NCI-H524 treated with DMSO at 0.1 percent for 48 hours (cell line): ENCODE data around the gene CEBPG.

ENCODE experiments used
- DNase-seq: peaks from one replicate; lab custom pipeline; 2025; lab: John Stamatoyannopoulos, UW

The CEBPG gene

DNA sequence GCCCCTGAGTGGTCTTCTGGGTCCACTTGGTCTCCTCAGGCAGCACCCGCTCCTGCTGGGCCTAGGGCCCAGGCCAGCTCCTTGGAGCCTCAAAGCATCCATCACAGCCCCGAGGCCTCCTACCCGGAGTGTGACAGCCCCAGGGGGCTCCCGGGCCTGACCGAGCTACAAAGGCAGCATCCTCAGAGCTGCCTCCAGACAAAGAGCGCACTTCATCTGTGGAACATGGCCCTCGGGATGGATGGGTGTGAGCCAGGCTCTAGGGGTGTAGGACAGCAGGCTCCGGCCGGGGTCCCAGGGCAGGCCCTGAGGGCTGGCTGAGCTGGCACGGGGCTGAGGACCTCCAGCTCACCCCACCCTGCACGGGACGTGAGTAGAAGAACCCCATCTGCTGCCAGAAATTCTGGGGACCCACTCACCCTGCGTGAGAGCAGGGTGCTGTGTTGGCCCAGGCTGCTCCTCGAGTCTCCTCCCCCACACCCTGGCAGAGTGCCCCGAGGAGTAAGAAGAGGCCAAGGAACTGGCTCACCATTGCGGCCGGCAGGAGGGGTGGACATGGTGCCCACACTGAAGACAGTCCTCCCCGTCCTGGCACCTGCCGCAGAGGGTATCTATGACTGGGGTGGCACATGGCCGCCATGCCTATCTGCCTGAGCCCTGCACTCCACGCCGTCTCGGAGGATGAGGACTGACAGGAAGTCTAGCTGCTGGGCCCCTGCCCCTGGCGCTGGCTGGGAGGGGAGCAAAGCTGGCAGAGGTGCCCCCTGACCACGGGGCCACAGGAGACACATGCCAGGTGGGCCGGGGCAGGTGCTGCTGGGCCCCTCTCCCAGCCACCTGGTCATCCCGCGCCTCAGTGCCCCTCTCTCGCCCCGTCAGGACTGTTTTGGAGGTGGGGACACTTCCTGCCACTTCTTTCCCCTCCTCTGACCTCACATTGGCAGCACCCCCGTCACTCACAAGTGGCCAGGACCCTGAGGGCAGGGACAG, 22.3 kb downstream of the CEBPG start:
- no peak for DNase-seq

DNA sequence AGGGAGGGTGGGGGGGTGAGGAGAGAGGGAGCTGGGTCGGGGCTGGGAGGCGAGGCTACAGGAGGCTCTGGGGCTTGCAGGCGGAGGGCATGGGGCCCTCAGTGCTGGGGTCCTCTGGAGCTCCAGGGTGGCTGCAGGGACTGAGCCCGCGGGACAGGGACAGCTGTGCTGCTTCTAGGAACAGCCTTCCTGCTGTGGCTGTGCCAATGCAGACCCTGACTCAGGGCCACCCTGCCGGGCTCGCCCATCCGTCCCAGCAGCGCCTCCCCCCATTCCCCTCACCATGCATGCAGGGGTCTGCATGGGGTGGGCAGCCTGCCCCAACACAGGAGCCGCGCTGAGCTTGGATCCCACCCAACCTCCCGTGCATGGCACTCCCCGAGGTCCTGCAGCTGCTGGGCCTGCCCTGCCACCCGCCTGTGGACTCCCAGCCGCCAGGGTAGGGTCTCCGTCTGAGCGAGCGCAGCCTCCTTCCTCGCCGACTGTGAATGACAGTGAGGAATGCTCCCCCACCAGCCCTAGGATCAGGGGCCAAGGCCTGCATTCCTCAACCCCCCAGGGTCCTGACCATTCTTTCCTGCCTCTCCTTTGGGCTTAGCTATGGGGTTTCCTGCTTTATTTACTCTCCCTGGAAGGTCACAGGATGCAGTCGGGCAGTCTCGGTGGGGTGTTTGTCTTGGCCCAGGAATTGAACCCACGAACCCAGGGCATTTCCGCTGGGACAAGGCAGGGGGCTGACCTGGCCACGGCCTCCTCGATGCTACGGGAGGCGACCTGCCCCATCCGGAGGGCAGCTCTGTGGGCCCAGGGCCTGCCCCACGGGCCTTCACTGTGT, 23.4 kb downstream of the CEBPG start:
- DNase-seq, result no peak

DNA sequence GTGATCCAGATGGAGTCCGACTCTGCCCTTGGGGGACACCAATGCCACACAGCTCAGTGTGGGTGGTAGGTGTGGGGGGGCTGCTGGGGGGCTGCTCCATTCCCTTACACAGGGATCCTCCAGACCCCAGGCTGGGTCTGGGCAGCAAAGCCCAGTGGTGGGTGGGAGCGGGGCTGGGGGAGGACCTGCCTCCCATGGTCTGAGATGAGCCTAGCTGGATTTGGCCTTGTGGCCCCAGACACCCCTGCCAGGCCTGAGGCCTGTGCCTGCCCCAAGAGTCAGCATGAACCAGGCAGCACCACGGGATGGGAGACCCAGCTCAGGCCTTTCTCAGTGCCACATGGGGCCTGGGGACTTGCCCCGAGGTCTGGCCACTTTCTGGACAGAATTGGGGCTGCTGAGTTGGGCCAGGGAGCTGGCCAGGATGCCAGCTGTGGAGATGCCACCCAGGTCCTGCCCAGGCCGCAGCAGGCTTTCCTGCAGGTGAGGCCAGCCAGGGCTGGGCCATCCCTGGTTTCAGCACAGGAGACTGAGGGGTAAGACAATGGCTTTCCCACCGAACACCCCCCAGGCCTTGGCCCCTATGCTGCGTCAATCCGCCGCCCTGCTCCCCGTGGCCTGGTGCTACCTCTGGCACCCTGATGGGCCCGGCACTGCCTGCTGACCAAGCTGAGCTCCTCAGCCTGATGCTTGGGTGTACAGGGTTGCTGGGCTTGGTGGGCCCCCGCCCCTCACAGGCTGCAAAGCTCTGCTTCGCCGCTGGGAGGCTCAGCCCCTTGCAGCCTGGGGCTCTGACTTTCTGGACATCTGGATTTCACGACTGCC, 24.2 kb downstream of the CEBPG start:
- no peak for DNase-seq

DNA sequence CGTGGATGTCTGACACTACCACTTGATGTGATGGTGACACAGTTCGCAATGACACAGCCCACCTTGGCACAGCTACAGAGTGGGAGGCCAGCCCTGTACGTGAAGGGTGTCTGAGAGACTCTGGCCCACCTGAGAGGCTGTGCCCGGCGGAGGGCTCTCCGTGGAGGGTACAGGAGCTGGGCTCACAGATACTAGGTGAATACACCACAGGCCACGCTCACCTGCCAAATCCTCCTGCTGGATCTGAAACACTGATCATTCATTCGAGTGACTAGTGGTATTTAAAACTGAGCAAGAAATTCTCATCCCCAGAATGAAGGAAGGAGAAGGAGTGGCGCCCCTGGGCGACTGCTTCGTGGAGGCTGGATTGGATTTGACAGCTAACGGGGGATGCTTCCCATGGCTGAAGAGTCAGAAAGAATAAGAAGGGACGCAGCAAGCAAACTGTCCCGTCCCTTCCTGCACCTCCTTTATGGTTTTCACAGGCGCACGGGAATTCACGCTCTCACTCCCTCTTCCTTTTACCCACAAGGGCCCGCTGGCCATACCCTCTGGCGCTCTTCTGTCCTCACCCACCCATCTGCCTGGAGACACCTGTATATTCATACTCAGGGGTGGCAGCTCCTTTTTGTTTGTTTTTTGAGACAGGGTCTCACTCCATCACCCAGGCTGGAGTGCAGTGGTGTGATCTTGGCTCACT, 25.0 kb downstream of the CEBPG start:
- no peak for DNase-seq

DNA sequence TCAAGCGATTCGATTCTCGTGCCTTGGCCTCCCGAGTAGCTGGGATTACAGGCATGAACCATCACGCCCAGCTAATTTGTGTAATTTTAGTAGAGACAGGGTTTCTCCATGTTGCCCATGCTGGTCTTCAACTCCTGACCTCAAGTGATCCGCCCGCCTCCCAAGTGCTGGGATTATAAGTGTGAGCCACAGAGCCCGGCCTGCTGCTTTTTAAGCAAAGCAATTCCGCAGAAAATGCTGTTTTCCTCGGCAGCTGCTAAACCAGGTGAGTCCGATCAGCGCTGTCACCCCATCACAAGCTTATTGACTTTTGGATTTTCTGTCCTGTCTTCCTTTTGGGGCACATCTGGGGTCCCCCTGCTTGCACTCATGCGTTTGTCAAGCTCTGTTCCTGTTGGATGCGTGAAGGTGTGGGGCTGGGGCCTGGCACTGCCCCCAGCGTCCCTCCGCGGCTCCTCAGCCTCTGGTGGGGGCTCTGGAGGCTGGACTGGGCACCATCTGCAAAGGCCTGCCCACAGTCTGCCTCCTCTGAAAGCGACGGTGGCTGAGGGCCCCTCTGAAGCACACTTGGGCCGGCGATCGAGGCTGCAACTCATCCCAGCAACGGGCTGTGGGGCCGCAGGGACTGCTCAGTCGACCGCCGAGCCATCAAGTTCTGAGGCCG, 25.7 kb downstream of the CEBPG start:
- no peak for DNase-seq

DNA sequence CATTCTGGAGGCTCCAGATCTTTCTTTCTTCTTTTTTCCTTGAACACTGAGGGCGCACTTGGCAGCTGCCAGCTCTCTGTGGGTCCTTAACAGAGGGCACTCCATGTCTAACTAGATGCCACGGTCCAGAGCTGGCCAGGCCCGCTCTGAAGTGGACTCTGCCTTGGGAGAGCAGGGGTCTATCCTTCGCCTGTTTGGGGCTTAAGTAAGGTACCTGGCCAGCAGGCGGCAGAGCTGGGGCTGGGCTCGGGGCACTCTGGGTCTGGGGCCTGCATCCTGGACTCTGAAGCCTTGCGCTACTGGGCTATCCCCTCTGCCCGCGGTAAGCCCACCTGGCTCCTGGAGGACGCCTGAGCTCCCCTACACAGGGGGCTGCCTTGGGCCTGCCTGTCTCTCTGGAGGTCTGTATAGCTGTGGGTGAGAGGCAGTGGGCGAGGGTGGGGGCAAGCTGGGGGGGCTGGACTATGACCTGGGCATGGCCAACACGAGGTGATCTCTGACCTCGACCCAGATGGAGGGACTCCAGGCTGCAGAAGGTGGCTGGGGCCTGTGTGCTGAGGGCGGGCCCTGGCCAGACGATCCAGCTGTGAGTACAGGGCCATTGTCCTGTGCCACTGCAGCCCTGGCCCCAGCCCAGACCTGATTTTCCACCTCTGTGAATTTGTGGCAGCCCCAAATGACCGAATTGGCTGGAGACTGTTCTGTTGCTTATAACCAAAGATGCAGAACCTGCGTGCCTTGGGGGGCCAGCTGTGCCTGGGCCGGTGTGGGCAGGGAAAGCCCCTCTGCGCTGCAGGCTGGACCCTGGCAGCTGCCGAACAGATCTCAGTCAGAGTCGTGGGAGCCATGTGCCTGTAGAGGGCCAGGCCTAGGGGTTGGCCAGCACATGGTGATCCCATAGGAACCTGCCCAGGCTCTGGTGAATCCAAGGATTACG, 26.5 kb downstream of the CEBPG start:
- DNase-seq, result no peak

DNA sequence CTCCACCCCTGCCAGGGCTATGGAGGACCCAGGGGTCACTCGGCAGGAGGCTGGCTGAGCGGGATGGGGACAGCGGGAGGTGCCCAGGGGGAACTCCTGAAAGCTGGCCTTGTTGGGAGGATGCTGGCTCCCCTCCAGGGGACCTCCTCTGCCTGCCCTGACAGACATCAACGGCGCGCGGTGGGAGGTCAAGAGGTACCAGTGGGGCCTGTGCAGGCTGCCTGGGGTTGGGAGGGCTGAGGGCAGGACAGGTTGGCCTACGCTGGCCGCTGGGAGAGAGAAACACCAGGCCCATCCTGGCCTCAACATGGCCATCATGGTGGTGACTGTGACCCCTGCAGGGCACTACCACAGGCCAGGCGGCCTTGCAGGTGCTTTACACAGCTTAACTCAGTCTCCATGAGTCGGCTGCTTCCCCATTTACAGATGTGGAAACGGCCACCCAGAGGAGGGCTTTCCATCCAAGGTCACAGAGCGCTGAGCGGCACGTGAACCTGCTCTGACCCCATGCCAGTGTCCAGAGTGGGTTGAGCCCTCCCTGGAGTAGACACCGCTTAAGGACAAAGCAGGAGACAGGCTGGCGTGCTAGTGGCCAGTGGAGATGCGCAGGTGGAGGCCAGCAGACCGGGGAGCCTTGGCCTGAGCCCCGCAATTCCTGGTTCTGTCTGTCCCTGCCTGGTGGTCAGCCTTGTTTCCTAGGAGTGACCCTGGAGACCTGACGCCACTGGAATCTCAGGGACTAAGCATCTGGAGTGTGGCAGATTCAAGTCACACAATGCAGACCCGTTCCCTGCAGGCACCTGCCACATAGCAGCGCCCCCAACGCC, 27.6 kb downstream of the CEBPG start:
- DNase-seq, result no peak

DNA sequence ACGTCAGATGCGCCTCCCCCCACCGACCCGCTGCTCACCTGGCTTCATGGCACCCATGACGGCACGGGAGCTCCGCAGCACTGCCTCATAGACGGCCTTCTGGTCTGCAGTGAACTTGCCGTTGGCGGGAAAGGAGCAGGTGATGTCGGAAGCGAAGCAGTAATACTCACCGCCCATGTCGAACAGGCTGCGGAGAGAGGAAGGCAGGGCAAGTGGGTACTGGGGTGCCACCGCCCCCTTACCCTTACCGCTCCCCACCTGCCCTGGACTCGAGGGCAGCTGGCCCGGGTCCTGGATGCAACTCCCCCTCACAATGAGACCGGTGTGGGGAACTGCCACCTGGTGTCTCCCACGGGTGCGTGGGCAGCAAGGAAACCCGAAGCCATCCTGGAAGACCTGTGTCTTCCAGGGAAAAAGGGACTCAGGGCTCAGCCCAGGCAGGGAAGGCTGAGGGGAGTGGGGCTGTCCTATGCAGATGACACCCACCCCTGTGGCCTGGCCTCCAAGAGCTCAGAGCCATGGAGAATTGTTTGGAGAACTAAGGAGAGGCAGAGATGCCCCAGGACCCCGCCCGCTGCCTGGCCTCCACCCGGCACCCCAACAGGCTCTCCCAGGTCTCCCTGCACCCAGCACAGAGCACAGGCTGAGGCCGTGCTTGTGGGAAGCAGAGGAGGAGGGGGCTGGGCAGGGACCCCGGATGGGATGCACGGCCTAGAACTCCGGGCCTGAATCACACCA, 28.3 kb downstream of the CEBPG start:
- no peak for DNase-seq

DNA sequence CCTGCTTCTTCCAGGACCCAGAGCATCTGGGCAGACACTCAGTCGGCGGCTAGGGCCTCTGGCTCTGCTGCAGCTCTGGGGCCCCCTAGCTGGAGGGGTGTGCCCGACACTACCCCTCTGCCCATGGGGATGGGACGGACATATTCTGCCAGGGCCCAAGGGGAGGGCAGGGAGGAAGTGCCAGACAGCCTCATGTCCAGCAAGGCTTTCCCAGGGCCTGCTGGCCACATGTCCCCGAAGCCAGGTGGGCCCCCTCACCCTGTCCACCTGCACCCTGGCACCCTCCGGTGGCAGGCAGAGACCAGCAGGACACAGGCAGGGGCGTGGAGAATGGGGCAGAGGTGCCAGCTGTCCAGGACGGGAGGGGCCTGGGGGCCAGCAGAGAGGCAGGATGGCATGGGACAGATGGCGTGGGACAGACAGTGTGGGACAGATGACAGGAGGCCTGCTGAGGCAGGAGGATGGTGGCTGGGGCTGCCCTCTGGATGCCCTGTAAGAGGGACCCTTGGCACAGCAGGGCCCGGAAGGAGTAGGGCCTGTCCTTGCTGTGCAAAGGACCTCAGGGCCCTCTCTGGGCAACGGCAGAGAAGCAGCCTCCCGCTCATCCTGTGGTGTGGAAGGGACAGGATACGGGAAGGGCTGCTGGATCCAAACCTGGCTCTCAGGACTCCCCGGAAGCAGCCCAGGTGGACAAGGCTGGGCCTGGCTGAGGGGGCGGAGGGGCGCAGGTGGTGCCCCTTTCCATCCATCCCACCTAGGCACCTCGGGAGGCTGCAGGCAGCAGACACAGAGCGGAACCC, 29.1 kb downstream of the CEBPG start:
- DNase-seq, result peak; percentile 23

DNA sequence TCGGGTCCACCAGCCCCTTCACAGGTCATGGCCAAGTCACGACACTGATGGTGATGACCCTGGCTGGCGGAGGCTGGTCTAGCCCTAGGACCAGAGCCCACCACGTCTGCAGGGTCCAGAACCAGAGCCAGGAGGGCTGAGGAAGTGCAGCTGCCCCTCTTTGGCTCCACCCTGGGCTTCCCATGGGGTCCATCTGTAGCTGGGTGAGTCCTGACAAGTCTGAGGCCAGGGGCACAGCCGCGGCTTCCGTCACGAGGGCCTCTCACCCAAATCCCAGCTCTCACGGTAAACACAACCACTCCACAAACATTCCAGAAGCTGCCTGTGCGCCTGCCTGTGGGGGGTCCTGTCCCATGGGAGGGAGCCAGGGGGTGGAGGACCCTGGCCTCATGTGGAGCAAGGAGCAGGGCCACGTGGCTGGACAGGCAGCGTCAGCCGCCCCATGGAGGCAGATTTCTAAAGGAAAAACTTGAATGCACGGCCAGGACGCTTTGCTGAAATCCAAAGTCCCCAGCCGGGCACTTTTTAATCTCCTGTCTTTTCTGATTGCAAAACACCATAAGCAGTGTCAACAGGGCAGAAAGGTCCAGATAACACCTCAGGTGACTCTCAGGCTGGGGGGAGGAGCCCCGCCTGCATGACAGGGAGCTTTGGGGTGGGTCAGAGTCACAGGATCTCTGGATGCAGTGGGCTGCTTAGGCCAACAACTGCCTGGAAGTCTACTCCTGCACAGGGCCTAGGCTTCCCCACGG, 29.9 kb downstream of the CEBPG start:
- DNase-seq, result no peak

DNA sequence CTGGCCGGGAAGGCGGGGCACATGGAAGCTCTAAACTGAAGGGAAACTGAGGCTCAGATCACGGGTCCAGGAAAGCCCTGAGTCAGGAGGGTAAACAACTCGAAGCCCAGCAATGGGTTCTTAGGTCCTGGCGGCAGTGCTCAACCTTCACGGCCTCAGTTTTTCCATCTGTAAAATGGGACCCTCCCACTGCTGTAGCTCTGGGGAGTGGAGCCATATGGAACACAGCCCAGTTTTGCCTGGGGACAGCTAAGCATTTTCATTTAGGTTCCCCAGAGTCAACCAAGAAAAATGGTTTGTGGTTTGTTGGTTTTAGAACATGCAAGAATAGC, 30.4 kb downstream of the CEBPG start:
- no peak for DNase-seq

DNA sequence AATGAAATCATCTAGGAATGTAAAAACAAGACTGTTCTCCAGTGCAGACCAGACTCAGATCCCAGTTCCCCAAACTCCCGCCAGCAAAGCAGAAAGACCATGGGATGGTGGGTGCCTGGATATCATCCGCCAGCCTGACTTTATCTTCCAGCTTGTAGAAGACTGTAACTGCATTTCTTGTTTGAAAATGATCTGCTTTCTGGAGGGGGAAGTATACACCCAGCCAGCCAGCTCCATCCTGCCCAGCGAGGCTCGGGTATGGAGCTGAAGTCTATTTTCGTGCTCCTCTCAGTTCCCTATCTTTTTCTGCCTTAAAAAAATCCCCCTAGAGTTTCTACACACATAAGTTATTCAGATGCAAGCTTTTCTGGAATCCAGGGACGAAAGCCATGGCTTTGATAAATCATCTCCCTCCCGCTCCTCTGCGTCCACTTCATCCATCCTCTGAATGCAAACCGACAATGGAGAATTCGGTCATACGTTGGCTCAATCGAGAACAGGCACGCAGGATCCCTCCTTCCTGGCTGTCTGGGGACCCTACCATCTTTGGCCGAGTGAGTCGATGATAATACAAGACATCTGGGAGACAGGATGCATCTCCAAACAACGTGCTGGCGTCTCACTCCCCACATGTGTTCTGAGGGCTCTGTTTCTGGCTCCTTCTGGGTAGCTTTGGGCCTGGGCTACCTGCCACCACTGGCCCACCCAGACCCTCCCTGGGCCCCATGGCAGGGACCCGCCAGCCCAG, 31.2 kb downstream of the CEBPG start:
- no peak for DNase-seq

DNA sequence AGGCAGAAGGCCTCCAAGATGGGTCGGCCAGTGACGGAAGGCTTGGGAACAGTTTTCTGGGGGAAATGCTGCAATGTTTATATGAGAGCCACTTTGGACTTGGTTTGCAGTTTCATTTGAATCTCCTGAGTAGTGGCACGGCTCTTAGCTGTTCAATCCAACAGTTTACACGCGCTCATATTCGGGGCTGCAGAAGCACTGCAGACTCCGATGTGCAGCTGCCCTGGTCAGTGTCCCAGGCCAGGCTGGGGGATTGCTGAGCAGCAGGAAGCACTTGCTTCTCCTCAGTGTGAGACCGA, 31.7 kb downstream of the CEBPG start:
- DNase-seq, result no peak

DNA sequence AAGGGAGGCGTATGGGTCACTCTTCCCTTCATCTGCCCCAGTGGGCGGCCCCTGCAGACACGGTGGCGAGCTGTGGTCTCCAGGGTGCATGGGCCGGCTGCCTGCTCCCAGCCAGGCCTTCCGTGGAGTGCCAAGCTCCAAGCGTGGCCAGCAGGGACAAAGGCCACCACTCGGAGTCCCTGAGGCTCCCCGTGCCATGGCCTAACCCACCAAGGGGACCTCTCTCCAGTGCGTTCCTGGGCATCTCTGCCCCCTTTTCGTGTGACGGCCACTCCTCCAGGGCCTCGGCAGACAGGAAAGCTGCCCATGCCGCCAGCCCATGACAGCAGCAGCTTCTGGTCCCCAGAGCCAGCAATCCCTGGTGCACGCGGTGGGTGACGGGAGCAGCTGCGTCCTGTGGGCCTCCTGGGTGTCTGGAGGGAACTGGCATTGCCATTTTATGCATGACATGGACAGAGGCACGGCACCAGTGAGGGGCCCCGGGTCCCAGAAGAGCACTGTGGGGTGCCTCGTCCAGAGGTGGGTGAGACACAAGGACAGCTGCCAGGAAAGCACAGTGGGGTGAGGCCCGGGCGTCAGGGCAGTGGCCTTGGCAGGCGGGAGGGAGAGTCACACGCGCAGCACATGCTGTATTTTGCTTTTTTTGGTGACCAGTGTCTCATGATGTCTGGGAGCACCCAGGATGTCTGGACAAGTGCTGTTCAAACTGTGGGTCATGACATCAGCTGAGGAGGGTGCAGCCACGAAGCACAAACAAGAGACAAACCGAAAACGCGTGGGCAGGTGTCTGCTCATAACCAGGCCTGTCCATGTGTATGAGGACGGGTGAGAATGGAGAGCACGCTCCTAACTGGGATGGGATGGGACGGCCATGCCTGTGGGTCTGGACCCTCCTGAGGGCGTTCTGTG, 32.3 kb downstream of the CEBPG start:
- DNase-seq, result no peak

DNA sequence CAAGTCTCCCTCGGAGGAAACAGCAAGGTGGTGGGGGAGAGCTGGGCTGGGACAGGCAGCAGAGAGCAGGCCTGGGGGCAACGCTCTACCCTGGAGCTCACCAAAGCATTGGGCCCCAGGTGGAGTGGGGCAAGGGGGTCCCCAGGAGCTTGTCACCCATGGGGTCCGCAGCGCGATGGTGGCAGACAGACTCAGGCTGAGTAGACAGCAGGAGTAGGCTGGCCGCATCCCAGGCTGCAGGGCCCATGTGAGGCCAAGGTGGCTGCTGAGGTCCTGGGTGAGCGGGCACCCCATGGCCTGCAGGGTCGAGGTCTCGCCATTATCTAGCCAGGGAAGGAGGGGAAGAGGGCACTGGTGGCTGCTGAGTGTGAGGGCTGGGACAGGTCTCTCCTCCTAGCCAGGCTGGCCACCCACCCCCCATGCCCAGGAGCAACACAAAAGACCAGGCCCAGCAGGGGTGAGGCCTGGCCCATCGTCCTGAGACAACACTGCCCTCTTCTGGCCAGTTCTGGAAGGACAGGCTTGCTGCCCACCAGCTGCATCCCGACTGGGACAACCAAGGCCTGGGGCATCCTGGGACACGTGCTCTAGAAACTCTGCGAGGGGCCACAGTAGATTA, 33.1 kb downstream of the CEBPG start:
- DNase-seq, result no peak
